Activated CD8-positive, alpha-beta memory T cell treated with anti-CD3 and anti-CD28 coated beads for 24 hours (primary cell): Measurements from ENCODE around the gene PTRH1.

Source experiments
- DNase-seq: peaks from one replicate; pipeline ENCODE4 v3.0.0-alpha.2; 2020

PTRH1 gene

DNA sequence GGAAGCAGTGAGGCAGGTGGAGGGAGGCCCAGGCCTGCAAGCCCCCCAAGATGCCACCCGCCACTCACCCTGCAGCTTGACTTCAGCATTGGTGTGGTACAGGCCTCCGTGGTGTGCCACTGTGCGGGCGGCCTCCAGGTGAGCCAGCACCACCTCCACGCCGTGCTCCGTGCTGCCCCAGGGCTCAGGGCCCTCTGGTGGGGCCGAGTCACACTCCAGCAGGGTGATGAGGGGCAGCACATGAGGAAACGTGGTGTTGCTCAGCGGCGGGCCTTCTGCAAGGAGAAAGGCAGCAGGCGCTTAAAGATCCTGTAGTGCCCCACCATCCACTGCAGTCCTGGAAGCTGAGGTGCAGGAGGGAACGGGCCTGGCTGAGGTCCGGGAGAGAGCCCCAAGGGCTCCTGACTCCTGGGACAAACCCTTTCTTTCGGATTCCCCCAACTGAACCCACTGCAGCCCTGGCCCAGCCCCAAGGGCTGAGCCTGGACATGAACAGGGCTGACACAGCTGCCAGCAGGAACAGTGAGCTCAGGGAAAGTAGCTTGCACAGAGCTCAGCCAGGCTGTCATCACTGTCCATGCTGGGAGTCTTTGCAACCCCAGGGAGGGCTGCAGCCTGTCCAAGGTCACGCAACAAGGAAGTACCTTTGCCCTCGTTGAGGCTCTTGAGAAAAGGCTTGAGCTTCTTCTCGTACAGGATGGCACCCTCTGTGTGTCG, 24.3 kb upstream of the PTRH1 start:
- DNase-seq, result no peak

DNA sequence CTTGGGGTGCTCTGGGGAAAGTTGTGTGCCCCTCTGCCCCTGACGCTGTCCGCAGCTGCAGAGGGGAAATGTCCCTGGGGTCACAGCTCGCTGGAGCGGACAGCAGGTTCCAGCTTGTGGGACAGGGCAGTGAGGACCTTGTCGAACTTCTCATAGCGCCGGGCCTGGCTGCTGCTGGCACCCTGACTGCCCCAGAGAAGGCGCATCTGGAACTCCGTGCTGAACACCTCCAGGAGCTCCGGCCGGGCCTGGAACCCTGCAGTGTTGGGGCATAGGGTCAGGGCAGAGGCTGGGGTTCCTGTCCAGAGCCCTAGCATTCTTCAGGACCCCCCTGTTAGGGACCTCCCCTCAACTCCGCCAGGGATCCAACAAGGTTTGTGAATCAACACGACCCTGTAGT, 23.2 kb upstream of the PTRH1 start:
- no peak for DNase-seq

DNA sequence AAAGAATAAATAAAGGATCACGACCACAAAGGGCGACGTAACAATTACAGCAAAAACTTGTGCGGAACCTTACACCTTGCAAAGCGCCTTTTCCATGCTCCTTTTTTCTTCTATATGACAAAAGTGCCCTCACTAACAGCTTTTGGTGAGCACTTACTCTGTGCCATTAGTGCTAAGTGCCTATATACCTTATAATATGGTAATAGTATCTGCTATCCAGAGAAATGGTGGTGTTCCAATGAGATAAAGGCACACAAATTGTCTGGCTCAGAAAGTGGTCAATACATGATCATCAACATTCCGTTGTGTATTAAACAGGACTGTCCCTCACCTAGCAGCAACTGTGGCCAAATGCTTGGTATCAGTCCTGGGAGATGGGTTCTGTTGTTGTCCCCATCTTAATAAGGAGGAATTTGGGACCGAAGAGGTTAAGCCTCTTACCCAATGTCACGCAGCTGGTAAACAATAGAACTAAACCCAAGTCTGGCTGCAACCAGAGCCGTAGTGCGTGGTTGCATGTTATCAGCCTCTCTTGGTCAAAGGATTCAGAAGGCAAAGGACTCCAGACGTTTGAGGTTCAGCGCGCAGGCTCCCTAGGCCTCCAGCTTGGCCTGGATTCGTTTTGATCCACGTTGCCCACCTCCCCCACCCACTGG, 20.2 kb upstream of the PTRH1 start:
- no peak for DNase-seq

GRCh38 chr9:127734747-127735529, 19.5 kb upstream of the PTRH1 start, which contains the start of gene TOR2A:
TOR2A (minus strand) TSS chr9:127735294; CDS start chr9:127735270, 24 bp downstream.
- peak; percentile 99 for DNase-seq

GRCh38 chr9:127734247-127734746, 18.8 kb upstream of the PTRH1 start:
- DNase-seq, result no peak

- DNase-seq, result no peak
Measured at GRCh38 chr9:127733614-127734013, 18.2 kb upstream of the PTRH1 start.

DNA sequence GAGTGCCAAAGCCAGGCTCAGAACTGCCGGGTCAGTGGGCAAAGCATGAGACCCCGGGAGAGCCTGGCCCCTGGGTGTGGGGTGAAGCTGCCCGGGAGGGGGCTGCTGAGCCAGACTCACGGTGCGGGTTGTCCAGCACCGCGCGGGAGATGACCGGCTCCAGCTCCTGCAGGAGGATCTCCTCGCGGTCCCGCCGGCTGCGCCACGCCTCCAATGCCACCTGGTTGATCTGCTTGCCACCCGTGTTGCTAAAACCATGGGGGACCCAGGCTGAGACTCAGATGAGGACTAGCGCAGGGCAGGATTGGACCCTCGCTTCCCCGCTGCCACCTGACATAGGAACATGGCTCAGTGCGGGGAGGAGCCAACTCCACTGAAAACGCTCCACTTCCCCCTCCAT, 17.0 kb upstream of the PTRH1 start:
- no peak for DNase-seq

DNA sequence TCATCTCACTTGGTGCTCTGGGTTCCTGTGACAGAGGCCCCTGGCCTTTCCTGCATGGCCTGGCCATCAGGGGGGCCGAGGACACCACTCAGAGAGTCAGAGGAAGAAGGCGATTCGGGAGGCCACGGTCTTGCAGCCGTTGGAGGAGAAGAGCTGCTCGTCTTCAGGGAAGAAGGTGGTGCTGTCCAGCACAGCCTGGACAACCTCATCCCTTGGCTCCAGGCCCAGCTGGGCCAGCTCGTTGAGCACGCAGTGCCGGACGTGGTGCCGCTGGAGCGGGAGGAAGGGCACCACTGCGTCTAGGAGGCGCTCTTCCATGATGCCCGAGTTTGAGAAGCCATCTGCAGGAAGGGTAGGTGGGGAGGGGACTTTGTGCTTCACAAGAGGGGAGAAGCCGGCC, 16.5 kb upstream of the PTRH1 start:
- DNase-seq, result no peak

DNA sequence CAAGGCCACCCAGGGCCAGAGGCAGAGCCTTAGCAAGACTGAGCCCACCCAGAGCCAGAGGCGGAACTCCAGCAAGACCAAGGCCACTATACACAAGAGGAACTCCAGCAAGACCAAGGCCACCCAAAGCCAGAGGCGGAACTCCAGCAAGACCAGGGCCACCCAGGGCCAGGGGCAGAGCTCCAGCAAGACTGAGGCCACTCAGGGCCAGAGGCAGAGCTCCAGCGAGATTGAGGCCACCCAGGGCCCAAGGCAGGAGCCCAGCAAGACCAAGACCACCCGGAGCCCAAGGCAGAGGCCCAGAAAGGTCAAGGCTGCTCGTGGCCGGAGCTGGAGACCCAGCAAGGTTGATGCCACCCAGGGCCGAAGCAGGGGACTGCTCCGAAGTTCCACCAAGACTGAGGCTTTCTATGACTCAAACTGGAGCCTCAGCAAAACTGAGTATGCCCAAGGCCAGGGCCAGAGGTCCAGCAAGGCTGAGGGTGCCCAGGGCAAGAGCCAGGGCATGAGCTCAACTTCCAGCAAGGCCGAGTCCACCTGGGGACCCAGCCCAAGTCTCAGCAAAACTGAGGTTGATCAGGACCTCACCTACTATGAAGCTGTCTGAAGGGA, 15.4 kb upstream of the PTRH1 start:
- DNase-seq, result no peak

- DNase-seq, result no peak
Measured at GRCh38 chr9:127730262-127730661, 14.8 kb upstream of the PTRH1 start.

DNA sequence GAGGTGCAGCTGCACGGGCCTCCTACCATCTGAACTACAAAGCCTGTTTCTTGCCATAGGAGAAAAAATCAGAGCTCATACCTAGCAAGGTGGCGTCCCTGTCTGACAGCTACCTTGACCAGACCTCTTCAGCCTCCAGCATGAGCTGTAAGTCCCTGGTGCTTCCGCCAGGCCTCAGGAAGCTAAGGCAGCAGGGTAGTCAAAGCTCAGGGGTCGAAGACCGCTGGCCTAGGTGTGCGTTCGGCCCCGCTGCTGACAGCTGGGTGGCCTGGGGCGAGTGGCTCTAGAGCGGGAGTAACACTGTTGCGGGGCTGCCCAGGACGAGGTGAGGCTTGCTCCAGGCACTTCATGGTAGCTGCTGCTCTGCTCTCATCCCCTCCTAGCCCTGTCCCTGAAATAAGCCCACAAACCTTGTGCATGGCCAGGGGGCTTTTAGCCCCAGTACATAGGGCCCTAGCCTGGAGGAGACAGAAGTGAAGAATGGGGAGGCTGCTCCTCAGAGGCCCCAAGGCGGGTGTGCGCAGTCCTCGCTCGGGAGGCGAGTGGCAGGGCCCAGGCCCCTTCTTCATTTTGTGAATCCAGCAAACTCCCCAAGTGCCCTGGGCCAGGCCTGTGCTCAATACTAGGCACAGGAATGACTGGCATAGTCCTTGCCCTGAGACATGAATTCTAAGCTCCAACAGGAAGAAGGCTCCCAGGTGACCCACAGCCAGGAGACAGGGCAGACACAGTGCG, 14.2 kb upstream of the PTRH1 start:
- DNase-seq, result no peak

GRCh38 chr9:127728808-127729207, 13.3 kb upstream of the PTRH1 start:
- DNase-seq, result no peak

GRCh38 chr9:127726871-127727270, 11.4 kb upstream of the PTRH1 start:
- no peak for DNase-seq

DNA sequence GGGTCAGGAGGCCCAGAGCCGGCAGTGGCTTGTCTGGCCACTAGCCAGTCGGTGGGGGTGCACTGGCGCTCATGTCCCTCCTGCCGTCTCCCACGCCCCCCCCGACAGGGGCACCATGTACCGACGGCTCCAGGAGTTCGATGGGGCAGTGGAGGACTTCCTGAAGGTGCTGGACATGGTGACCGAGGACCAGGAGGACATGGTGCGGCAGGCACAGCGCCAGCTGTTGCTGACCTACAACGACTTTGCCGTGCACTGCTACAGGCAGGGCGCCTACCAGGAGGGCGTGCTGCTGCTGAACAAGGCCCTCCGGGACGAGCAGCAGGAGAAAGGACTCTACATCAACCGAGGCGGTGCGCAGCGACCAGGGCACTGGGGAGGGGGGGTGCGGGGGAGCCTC, 8.5 kb upstream of the PTRH1 start:
- no peak for DNase-seq

- DNase-seq, result no peak
Measured at GRCh38 chr9:127723444-127723843, 8.0 kb upstream of the PTRH1 start.

- DNase-seq, result no peak
Measured at GRCh38 chr9:127723013-127723412, 7.5 kb upstream of the PTRH1 start.

- no peak for DNase-seq
Measured at GRCh38 chr9:127722055-127722745, 6.7 kb upstream of the PTRH1 start.

GRCh38 chr9:127721391-127721821, 5.9 kb upstream of the PTRH1 start:
- no peak for DNase-seq

DNA sequence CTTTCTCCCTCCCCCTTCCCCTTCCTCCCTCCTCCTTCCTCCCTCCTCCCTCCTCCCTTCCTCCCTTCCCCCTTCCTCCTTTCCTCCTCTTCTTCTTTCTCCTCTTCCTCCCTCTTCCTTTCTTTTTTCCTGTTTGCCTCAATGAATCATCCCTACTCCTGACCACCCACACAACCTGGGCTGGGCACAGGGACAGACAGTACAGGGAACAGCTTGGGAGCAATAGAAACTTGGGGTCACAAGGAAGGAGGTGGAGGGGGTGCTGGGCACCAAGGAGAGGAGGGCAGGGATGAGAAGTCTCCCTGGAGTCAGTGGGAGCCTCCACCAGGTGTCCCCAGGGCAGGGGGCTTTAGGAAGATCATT, 5.4 kb upstream of the PTRH1 start:
- DNase-seq, result no peak

GRCh38 chr9:127720031-127720864, 4.8 kb upstream of the PTRH1 start:
- peak; percentile 72 for DNase-seq

DNA sequence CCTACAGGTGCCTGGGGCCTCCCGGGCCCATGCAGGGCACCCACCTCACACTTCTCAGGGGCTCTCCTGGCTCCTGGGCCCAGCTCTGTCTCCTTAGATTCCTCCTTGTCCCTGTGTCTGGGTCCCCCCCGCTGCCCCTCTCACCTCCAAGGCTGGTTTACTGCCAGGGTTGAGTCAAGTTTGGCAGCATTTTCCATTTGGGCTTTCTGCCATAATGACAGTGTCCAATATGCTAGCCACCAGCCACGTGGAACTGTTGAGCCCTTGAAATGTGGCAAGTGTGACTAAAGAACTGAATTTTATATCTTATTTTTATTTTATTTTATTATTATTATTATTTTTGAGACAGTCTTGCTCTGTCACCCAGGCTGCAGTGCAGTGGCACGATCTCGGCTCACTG, 2.3 kb upstream of the PTRH1 start:
- no peak for DNase-seq
